ENCODE data around the gene NET1. TPM values are rescaled to one million over a fixed set of nuclear protein-coding genes. Genes with fewer than 3 reads are reported as not detected.

The NET1 gene
- total RNA-seq, 1 experiment from 2014 or later = 175 TPM

GRCh38 chr10:5494611-5495010 is 82.3 kb downstream of the NET1 start:
- no peak for TF ChIP-seq CTCF (IDR thresholded peaks at IDR 0.05; ENCODE audit: insufficient read depth in 1 of 2, low read depth in 1 of 2, low read length in 1 of 2, severe bottlenecking in 1 of 2, unreplicated experiment in 1 of 2)
- Histone ChIP-seq H3K9me3 (peaks cover 18% of the 10 kb centered on the region), H3K4me1 (peaks cover 44% of the 10 kb centered on the region), H3K27me3 (replicated peaks; ENCODE audit: control insufficient read depth, insufficient read depth, low read length) (no peaks in the 10 kb centered on the region), H3K4me3 (ENCODE audit: low read depth, low read length) (no peak overlapping the region), H3K36me3 (ENCODE audit: control insufficient read depth, insufficient read depth, low read length) (peaks cover 7% of the 10 kb centered on the region)
- Mint-ChIP-seq H3K9me3 (ENCODE audit: unreplicated experiment) (peaks cover 10% of the 10 kb centered on the region), H3K4me1 (ENCODE audit: low read depth, unreplicated experiment) (no peaks in the 10 kb centered on the region), H3K36me3 (ENCODE audit: insufficient read depth, unreplicated experiment) (peaks cover 27% of the 10 kb centered on the region), H3K27ac (ENCODE audit: unreplicated experiment) (peak overlapping the region; percentile 83), H3K27me3 (ENCODE audit: insufficient read depth, unreplicated experiment) (no peaks in the 10 kb centered on the region), H3K4me3 (ENCODE audit: unreplicated experiment) (no peak overlapping the region)
- POLR2A ChIA-PET = interaction anchor here (1.5 kb wide), 1 partner anchor 48 kb away, joined by 5 read pairs; no protein-coding TSS in a partner anchor
- CTCF ChIA-PET = interaction anchor here (2.2 kb wide), 1 partner anchor 128 kb away, joined by 6 read pairs; no protein-coding TSS in a partner anchor
- intact Hi-C loops (cut with micrococcal nuclease; ENCODE audit: unreplicated experiment) = no loop called here
- no TSS peak for BruUV-seq (replicated peaks)
- DNase-seq = no peak

DNA sequence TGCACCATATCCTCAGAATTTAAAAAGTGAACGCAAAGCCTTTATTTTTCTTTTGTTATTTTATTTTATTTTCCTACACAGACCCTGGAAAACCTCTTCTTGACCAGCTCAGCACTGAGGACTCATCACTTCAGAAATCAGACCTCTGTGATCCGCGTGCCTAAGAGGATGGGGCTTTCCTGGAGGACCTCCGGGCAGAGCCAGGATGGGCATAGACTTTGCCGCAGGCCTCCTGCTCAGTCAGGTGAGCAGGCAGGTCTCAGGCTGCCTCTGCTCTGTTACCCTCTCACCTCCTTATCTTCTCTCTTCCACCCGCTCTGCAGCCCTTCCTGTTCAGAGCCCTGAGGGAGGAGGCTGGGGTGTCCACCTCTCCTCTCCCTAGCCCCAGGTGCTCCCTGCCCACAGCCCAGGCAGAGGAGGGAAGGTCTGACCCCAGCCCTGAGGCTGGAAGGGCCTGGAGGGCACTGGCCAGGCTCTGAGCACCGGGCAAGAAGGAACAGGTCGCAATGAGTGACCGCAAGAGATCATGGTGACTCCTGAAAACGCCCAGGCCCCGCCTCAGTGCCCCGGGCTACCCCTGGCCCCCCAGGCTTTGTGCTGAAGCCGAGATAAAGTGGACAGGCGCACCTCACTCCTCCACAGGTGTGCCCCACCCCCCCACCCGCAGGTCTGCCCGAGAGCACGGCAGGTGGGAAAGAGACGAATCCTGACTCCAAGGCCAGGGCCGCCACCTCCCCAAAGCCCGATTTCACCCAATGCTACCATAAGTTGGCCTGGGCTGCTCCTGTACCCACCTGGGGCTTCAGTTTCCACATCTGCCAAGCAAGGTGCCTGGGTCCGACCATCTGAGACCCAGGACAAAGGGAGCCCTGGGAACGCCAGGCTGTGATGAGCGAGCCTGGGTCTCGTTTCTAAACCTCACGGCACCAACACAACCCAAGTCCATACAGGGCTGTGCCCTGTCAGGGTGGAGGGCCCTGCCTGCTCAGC is 84.2 kb downstream of the NET1 start:
- peaks cover 43% of the 10 kb centered on the region for H3K4me1 ChIP-seq
- intact Hi-C loops (cut with micrococcal nuclease; ENCODE audit: unreplicated experiment) = no loop called here
- H3K36me3 Mint-ChIP-seq (ENCODE audit: insufficient read depth, unreplicated experiment) = peaks cover 16% of the 10 kb centered on the region
- H3K27ac Mint-ChIP-seq (ENCODE audit: unreplicated experiment) = no peak overlapping the region
- H3K9me3 Mint-ChIP-seq (ENCODE audit: unreplicated experiment) = peaks cover 10% of the 10 kb centered on the region
- ChIA-PET POLR2A (interaction anchor here (0.6 kb wide), 1 partner anchor 120 kb away, joined by 3 read pairs; no protein-coding TSS in a partner anchor), CTCF (interaction anchor here (0.6 to 2.2 kb wide), 2 partner anchors 126 to 302 kb away, joined by 3 to 6 read pairs; no protein-coding TSS in a partner anchor)
- H3K27me3 Mint-ChIP-seq (ENCODE audit: insufficient read depth, unreplicated experiment) = no peaks in the 10 kb centered on the region
- H3K36me3 ChIP-seq (ENCODE audit: control insufficient read depth, insufficient read depth, low read length) = peaks cover 7% of the 10 kb centered on the region
- H3K4me1 Mint-ChIP-seq (ENCODE audit: low read depth, unreplicated experiment) = peaks cover 7% of the 10 kb centered on the region
- peaks cover 16% of the 10 kb centered on the region for H3K9me3 ChIP-seq
- no TSS peak for BruUV-seq (replicated peaks)
- H3K27me3 ChIP-seq (replicated peaks; ENCODE audit: control insufficient read depth, insufficient read depth, low read length) = no peaks in the 10 kb centered on the region
- H3K4me3 Mint-ChIP-seq (ENCODE audit: unreplicated experiment) = no peak overlapping the region
- TF ChIP-seq CTCF (IDR thresholded peaks at IDR 0.05; ENCODE audit: insufficient read depth in 1 of 2, low read depth in 1 of 2, low read length in 1 of 2, severe bottlenecking in 1 of 2, unreplicated experiment in 1 of 2) = no peak
- DNase-seq = peak in 1 of 2 experiments; percentile 80
- H3K4me3 ChIP-seq (ENCODE audit: low read depth, low read length) = no peak overlapping the region

GRCh38 chr10:5497289-5497688 is 84.9 kb downstream of the NET1 start:
- TF ChIP-seq CTCF (IDR thresholded peaks at IDR 0.05; ENCODE audit: insufficient read depth in 1 of 2, low read depth in 1 of 2, low read length in 1 of 2, severe bottlenecking in 1 of 2, unreplicated experiment in 1 of 2) = no peak
- Mint-ChIP-seq H3K36me3 (ENCODE audit: insufficient read depth, unreplicated experiment) (peaks cover 16% of the 10 kb centered on the region), H3K4me1 (ENCODE audit: low read depth, unreplicated experiment) (peaks cover 7% of the 10 kb centered on the region), H3K9me3 (ENCODE audit: unreplicated experiment) (peaks cover 2% of the 10 kb centered on the region), H3K27me3 (ENCODE audit: insufficient read depth, unreplicated experiment) (no peaks in the 10 kb centered on the region), H3K27ac (ENCODE audit: unreplicated experiment) (no peak overlapping the region), H3K4me3 (ENCODE audit: unreplicated experiment) (no peak overlapping the region)
- no peak for DNase-seq
- POLR2A ChIA-PET = no interaction called here
- Histone ChIP-seq H3K4me3 (ENCODE audit: low read depth, low read length) (no peak overlapping the region), H3K9me3 (peaks cover 8% of the 10 kb centered on the region), H3K4me1 (peaks cover 46% of the 10 kb centered on the region), H3K27me3 (replicated peaks; ENCODE audit: control insufficient read depth, insufficient read depth, low read length) (no peaks in the 10 kb centered on the region), H3K36me3 (ENCODE audit: control insufficient read depth, insufficient read depth, low read length) (peaks cover 4% of the 10 kb centered on the region)
- BruUV-seq (replicated peaks) = no TSS peak
- intact Hi-C loops (cut with micrococcal nuclease; ENCODE audit: unreplicated experiment) = no loop called here
- CTCF ChIA-PET = no interaction called here
